Urothelium cell line (cell line): ENCODE results near the gene MEF2B.
"Not testable (repeated sequence)": the region's sequence is repeated elsewhere in the genome, so short reads cannot be mapped to it uniquely, and the experiment has no call there.

ENCODE experiments used
- DNase-seq: peaks from one replicate; pipeline ENCODE4 v3.0.0; 2011; ENCODE audit warnings: low spot score, mixed read lengths
- FAIRE-seq: peaks from 2 replicates; lab custom pipeline; 2011; peaks lifted over from hg19 to GRCh38; lab: Jason Lieb, UNC

MEF2B gene

DNA sequence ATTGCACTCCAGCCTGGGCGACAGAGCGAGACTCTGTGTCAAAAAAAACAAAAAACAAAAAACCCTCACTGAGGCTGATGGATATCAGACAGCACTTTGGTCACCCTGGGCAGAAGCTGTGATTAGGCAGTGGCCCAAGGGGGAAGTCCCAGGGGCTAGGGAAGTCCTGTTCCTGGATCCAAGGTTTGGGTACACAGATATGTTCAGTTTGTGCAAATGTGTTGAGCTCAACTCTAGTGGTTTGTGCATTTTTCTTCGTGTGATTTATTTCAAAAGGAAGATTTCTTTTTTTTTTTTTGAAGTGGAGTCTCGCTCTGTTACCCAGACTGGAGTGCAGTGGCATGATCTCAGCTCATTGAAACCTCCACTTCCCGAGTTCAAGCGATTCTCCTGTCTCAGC, 12.3 kb downstream of the MEF2B start:
- DNase-seq (no peak), FAIRE-seq (no peak)

DNA sequence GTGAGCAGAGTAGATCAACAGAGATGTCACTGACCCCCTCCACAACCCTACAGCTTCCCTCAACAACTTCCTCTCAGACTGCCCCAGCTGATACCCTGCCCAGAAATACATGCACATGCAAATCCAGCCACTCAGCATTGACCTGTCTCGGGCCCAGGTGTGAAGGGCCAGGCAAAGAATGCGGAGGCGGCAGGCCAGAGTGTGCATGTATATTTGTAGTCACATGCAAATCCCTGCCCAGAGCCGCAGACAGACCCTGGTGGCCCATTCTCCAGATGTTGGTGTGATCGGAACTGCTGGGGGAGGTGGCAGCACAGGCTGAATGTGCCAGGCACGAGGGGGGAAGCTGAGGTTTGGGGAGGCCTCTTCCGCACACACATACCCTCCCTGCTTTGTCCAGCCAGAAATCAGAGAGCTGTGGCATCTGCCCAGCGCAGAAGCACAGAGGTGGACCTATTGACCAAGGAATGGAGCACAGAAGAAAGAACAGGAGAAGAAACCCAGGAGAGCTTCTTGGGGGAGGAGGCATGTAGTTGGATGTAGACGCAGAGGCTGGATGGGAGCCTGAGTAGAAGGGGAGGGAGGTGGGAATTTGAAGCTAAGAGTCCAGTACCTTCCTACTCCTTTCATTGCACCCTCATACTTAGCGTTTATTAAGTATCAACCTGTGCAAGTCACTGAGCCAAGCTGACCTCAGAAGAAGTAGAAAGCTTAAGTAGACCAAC, 14.4 kb downstream of the MEF2B start:
- FAIRE-seq (no peak), DNase-seq (no peak)

DNA sequence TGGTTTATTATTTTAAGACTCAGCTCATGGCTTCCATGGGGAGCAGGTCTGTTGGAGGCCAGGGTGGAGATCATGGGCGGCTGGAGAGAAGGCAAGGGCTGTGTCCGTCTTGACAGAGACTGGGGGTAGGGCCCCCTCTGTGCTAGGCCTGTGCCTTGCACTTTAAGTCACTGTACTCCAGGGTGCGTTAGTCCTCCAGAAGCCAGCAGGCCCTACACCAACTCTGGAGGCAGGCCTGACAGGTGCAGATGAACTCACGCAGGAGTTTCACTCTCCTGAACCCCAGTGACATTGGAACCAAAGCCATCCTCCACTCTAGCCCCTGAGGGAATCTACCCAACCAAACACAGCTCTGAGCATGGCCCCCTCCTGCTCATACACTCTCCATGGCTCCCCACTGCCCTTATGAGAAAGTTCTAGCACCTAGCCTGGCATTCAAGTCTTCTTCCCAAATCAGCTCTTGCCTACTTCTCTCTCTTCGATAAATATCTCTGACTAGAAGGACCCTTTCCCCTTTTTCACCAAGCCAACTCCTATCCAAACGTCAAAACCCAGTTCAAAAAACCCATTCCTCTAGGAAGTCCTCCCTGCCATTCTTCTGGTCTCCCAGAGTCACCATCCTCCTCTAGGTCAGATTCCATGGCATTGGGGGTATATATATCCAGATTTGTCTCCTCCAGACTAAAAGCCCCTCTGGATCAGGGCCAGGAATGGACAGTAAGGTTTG, 15.1 kb downstream of the MEF2B start:
- no peak for DNase-seq
- no peak for FAIRE-seq

DNA sequence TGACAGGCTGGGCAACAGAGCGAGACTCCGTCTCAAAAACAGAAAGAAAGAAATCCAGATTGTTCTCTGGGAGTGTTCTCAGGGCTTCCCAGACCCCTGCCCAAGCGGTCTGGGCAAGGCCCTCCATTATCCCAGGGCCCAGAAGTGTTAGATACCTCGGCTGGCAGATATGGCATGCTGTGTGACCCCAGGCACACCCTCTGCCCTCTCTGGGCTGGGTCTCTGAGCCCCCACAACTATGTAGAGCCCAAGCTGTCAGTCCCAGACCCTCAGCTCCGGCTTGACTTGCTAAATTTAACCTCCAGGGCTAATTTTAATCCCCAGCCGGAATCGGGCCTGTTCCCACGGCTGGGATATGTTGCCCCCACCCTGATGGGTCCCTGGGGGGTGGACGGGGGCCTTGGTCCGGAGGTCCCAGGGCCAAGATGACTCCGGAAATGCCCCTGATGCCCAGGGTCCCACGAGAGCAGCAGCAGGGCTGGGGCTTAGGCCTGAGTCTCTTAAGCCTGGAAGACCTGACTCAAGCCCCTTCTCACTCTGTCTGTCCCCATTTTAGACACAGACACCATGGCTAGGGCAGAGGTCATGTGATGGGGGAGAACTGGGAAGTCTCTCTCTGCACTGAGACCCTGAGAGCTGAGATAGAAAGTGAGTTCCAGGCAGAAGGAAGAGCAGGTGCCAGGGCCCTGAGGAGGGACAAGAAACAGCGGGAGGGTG, 17.2 kb downstream of the MEF2B start:
- DNase-seq (no peak), FAIRE-seq (no peak)

DNA sequence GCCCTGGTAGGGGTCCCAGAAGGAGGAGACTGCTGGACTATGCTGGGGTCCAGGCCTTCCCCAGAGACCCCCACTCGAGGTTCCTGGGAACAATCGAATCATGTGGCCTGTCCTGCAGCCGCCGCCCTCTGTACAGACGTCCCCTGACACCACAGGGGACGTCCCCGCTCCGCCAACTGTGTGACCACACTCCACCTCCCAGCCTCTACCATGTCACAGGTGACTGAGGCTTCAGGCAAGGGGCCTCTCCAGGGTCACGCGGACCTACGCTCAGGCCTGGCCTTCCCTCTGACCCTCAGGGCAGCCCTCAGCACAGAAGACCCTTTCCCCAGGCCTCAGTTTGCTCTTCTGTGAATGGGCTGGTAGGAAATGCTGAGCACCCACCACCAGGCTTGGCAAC, 18.6 kb downstream of the MEF2B start:
- no peak for FAIRE-seq

GRCh38 chr19:19149435-19149834, 20.6 kb downstream of the MEF2B start:
- DNase-seq (no peak), FAIRE-seq (no peak)

More for the DNA sequence above, 18.6 kb downstream of the MEF2B start:
- DNase-seq: no peak

DNA sequence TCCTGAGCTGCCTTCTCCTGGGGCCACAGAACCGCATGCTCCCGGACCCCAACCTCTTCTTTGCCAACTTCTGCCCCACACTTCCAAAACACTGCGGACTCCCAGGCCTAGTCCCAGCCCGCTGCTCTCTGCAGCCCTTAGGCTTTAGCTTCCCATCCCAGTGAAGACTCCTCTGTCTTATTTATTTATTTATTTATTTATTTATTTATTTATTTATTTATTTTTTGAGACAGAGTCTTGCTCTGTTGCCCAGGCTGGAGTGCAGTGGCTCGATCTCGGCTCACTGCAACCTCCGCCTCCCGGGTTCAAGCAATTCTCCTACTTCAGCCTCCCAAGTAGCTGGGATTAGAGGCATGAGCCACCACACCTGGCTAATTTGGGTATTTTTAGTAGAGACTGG, 21.6 kb downstream of the MEF2B start:
- DNase-seq, FAIRE-seq: not testable (repeated sequence)

DNA sequence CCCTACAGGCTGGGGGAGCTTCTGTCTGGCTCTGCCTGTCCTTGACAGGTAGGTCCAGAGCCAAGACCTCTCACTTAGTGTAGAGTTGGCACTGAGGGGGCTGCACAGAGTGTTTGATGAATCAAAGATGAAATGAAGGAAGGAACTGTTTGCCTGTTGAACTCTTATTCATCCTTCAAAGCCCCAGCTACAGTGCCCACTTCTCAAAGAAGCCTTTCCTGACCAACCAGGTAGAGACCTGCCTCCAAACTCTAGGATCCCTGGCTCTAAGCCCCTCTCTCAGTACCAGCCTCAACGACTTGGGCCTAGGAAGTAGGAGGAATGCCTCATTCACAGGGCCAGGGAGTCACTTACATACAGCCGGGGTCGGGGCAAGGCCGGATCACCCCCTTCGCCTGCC, 22.7 kb downstream of the MEF2B start:
- no peak for DNase-seq

GRCh38 chr19:19146865-19147264, 23.2 kb downstream of the MEF2B start:
- DNase-seq (no peak), FAIRE-seq (no peak)

More for the DNA sequence above, 22.7 kb downstream of the MEF2B start:
- FAIRE-seq: no peak

- DNase-seq (peak; percentile 66), FAIRE-seq (no peak)
Measured at GRCh38 chr19:19145684-19146608, 24.1 kb downstream of the MEF2B start.

DNA sequence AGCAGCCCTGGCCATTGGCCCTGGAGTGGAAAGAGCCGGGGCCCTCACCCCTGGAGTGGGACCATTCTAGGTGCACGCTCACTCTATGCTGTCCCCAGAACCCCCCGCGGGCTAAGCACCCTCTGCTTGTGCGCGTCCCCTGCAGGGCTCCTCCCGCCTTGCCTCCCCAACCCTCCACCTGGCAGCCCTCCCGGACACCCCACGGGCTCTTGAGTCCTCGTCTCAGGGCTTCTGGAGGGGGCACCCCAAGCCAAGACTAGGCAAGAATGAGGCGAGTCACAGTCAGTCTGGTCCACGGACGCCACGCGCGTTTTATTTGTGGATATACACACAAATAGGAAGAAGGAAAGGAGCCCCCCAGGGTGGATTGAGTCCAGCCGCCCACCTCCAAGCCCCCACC, 24.8 kb downstream of the MEF2B start:
- FAIRE-seq (no peak), DNase-seq (no peak)

DNA sequence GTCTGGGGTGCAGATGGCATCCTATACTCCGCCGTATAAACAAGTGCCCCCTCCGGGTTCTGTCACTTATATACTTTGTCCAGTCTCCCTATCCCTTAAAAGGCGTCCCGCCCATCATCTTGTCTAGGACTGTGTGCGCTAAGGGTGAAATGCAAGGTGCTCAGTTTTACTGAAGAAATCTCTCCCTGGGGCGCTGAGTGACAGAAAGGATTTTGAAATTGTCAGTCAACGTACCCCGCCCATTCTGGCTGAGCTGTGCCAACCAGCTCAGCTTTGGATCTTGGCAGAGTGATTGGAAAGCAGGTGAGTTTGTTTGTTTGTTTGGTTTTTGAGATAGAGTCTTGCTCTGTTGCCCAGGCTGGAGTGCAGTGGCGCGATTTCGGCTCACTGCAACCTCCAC, 27.7 kb downstream of the MEF2B start:
- FAIRE-seq (no peak), DNase-seq (no peak)

DNA sequence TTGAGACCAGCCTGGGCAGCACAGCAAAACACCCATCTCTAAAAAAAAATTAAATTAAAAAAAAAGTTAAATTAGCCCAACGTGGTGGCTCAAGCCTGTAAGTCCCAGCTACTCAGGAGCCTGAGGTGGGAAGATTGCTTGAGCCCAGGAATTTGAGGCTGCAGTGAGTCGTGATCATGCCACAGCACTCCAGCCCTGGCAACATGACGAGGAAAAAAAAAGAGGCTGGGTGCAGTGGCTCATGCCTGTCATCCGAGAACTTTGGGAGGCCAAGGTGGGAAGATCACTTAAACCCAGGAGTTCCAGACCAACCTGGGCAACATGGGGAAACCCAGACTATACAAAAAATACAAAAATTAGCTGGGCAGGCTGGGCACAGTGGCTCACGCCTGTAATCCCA, 29.6 kb downstream of the MEF2B start:
- FAIRE-seq (no peak), DNase-seq (no peak)

- no peak for DNase-seq
- no peak for FAIRE-seq
Measured at GRCh38 chr19:19139876-19140229, 30.2 kb downstream of the MEF2B start.

GRCh38 chr19:19138109-19138981, 31.7 kb downstream of the MEF2B start, which contains the start of gene TMEM161A:
TSS of gene TMEM161A (minus strand) at chr19:19138478. CDS start at chr19:19138428, 50 bp downstream.
- DNase-seq (peak; percentile 98), FAIRE-seq (no peak)

DNA sequence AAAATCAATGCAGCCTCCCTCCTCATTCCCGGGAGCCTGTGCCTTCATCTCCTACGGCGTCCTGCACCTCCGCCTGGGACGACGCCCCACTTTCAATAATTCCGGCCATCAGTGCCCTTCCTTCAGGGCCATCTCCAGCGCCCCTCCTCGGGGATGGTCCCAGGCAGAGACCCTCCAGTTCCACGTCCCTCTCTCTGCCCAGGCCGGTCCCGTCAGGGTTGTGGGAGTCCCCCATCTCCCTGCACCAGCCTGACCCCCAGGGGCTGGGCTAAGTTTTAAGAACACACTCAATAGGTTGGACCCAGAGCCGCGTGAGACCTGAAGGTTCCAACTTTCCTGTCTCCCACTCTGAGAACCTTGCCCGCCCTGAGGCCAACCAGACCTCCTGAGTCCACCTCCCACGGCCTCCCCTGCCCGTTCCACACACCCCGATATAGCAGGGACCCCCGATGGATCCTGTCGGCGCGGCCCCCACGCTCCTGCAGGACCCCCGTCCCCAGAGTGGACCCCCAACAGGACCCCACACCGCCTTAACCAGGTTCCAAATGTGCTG, 32.4 kb downstream of the MEF2B start:
- DNase-seq (no peak), FAIRE-seq (no peak)

GRCh38 chr19:19135713-19136112, 34.4 kb downstream of the MEF2B start:
- DNase-seq, FAIRE-seq: not testable (repeated sequence)

DNA sequence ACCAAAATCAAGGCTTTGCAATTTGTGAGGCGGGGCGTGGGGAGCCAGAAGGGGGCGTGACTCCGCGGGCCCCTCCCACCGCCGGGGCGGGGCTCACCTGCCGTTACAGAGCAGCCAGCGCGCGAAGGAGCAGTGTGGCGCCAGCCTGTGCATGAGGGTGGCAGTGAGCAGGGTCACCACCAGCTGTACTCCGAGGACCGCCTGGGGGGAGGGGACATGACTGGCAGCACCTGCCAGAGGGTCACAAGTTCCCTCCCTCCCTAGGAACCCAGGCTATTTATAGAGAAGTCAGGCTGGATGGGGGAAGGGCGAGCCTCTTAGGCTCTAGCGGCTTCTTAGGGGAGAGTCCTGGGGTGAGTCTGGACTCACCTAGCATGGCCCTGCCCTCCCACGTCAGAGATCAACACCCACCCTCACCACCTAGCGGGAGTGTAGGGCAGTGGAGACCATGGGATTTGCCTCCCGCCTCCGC, 35.3 kb downstream of the MEF2B start:
- DNase-seq: no peak
- no peak for FAIRE-seq

DNA sequence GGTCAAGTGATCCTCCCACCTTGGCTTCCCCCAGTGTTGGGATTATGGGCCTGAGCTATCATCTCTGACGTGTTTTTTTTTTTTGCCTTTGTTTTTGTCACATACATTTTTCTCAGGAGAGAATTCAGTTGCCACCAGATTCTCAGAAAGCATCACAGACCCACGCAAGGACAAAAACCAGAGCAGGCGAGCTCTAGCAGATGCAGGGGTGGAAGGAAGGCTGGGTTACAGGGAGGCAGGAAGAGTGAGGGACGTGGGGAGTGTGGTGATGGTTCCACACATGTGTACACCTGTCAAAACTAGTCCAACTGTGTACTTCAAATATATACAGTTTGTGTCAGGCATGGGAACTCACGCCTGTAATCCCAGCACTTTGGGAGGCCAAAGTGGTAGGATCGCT, 36.1 kb downstream of the MEF2B start:
- no peak for FAIRE-seq
- no peak for DNase-seq
